Measurements from ENCODE around the gene MRTFA. TPM values are rescaled to one million over a fixed set of nuclear protein-coding genes. Genes with fewer than 3 reads are reported as not detected.

Gene MRTFA
- polyA plus RNA-seq, 1 of the 3 experiments (the other 2 are of a cell fraction), result 5.8 TPM

- WGBS (ENCODE audit: low lambda C conversion rate), result 96% methylated on average over 7 of the region's 7 CpGs
- Histone ChIP-seq H3F3A (replicated peaks; ENCODE audit: insufficient read depth) (no peaks in the 10 kb centered on the region), H3K27me3 (ENCODE audit: insufficient read depth) (no peaks in the 10 kb centered on the region), H2AFZ (ENCODE audit: low read depth) (no peak overlapping the region), H4K20me1 (ENCODE audit: insufficient read depth) (no peaks in the 10 kb centered on the region), H3K9ac (no peak overlapping the region), H3K9me3 (no peaks in the 10 kb centered on the region), H3K4me1 (ENCODE audit: control insufficient read depth in 1 of 2, insufficient read depth in 2 of 2, low read depth in 1 of 2, low read length in 1 of 2) (peaks cover 0 to under 1% of the 10 kb centered on the region in 2 experiments; a peak in 1 of 4 replicates), H3K9me2 (no peaks in the 10 kb centered on the region), H3K4me3 (ENCODE audit: low read depth in 2 of 2, low read length in 1 of 2) (no peak overlapping the region), H3K36me3 (replicated peaks in 1 of 2; ENCODE audit: control insufficient read depth in 1 of 2, insufficient read depth in 2 of 2, low read length in 1 of 2) (peaks cover 0 to 7% of the 10 kb centered on the region in 2 experiments), H3K27ac (ENCODE audit: low read depth in 2 of 2, low read length in 1 of 2) (no peak overlapping the region), H3K79me2 (ENCODE audit: insufficient read depth) (peaks cover 63% of the 10 kb centered on the region), H3K4me2 (no peak overlapping the region)
- POLR2A ChIA-PET, result no interaction called here
- DNase-seq, result no peak
- TF ChIP-seq, protein P1, sequence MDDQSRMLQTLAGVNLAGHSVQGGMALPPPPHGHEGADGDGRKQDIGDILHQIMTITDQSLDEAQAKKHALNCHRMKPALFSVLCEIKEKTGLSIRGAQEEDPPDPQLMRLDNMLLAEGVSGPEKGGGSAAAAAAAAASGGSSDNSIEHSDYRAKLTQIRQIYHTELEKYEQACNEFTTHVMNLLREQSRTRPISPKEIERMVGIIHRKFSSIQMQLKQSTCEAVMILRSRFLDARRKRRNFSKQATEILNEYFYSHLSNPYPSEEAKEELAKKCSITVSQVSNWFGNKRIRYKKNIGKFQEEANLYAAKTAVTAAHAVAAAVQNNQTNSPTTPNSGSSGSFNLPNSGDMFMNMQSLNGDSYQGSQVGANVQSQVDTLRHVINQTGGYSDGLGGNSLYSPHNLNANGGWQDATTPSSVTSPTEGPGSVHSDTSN (IDR thresholded peaks at IDR 0.05), result no peak
- no peak for TF ChIP-seq IRF3 (IDR thresholded peaks at IDR 0.05; ENCODE audit: low read depth, low read length)
- no peak for TF ChIP-seq GATA2 (CRISPR knock-in tag; IDR thresholded peaks at IDR 0.05)
- TF ChIP-seq SMC3 (IDR thresholded peaks at IDR 0.05; ENCODE audit: low read depth, low read length), result no peak
- no peak for TF ChIP-seq TEAD4 (IDR thresholded peaks at IDR 0.05; ENCODE audit: borderline replicate concordance, insufficient read depth)
- TF ChIP-seq RFX5 (IDR thresholded peaks at IDR 0.05; ENCODE audit: low read length), result no peak
- TF ChIP-seq RCOR1 (IDR thresholded peaks at IDR 0.05; ENCODE audit: low read length), result no peak
- TF ChIP-seq RXRA (IDR thresholded peaks at IDR 0.05; ENCODE audit: borderline replicate concordance, low read depth), result no peak
- TF ChIP-seq TCF12 (IDR thresholded peaks at IDR 0.05), result no peak
- no peak for TF ChIP-seq ELF1 (IDR thresholded peaks at IDR 0.05)
- TF ChIP-seq, protein P2, sequence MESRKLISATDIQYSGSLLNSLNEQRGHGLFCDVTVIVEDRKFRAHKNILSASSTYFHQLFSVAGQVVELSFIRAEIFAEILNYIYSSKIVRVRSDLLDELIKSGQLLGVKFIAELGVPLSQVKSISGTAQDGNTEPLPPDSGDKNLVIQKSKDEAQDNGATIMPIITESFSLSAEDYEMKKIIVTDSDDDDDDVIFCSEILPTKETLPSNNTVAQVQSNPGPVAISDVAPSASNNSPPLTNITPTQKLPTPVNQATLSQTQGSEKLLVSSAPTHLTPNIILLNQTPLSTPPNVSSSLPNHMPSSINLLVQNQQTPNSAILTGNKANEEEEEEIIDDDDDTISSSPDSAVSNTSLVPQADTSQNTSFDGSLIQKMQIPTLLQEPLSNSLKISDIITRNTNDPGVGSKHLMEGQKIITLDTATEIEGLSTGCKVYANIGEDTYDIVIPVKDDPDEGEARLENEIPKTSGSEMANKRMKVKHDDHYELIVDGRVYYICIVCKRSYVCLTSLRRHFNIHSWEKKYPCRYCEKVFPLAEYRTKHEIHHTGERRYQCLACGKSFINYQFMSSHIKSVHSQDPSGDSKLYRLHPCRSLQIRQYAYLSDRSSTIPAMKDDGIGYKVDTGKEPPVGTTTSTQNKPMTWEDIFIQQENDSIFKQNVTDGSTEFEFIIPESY (IDR thresholded peaks at IDR 0.05; ENCODE audit: borderline replicate concordance, low read depth), result no peak
- no peak for TF ChIP-seq EZH2phosphoT487 (IDR thresholded peaks at IDR 0.05; ENCODE audit: borderline replicate concordance, low read depth)
- no peak for TF ChIP-seq EP300 (IDR thresholded peaks at IDR 0.05; ENCODE audit: borderline replicate concordance in 1 of 2, low read depth in 1 of 2, low read length in 1 of 2)
- TF ChIP-seq JUND (IDR thresholded peaks at IDR 0.05), result no peak
- CTCF ChIA-PET, result no interaction called here
These were observed 192.2 kb downstream of the MRTFA start for GRCh38 chr22:40444178-40444831.

DNA sequence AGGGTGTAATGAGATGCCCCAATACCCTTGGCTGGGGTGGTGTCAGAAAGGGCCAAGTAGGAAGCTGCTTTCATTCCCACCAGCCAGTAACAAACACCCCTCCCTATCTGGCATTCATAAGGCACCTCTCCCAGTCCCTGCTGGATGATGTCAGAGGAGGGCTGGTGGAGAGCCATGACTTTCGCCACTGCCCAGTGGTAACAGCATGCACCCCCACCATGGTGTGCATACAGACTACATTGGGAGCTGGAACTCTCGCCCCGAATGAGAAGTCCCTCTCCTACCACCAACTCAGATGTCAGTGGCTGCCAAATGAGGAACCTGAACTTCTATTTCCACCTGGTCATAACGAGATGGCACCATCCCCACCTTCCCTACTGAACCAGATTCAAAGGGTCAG is 192.8 kb downstream of the MRTFA start:
- Histone ChIP-seq H3K9ac (no peak overlapping the region), H3K4me2 (no peak overlapping the region), H3K27me3 (ENCODE audit: insufficient read depth) (no peaks in the 10 kb centered on the region), H3K4me3 (ENCODE audit: low read depth in 2 of 2, low read length in 1 of 2) (no peak overlapping the region), H3F3A (replicated peaks; ENCODE audit: insufficient read depth) (no peaks in the 10 kb centered on the region), H3K9me2 (no peaks in the 10 kb centered on the region), H4K20me1 (ENCODE audit: insufficient read depth) (no peaks in the 10 kb centered on the region), H3K9me3 (no peaks in the 10 kb centered on the region), H3K36me3 (replicated peaks in 1 of 2; ENCODE audit: control insufficient read depth in 1 of 2, insufficient read depth in 2 of 2, low read length in 1 of 2) (peaks cover 0 to 7% of the 10 kb centered on the region in 2 experiments), H2AFZ (ENCODE audit: low read depth) (no peak overlapping the region), H3K4me1 (ENCODE audit: control insufficient read depth in 1 of 2, insufficient read depth in 2 of 2, low read depth in 1 of 2, low read length in 1 of 2) (no peaks in the 10 kb centered on the region), H3K79me2 (ENCODE audit: insufficient read depth) (peaks cover 58% of the 10 kb centered on the region), H3K27ac (ENCODE audit: low read depth in 2 of 2, low read length in 1 of 2) (no peak overlapping the region)
- WGBS (ENCODE audit: low lambda C conversion rate), result 97% methylated on average over 3 of the region's 4 CpGs
- ChIA-PET POLR2A (no interaction called here), CTCF (no interaction called here)
- DNase-seq, result no peak
- TF ChIP-seq RAD21 (IDR thresholded peaks at IDR 0.05; ENCODE audit: low read length) (no peak), SIN3A (IDR thresholded peaks at IDR 0.05; ENCODE audit: borderline replicate concordance, low read depth, low read length) (no peak), IRF3 (IDR thresholded peaks at IDR 0.05; ENCODE audit: low read depth, low read length) (no peak), TEAD4 (IDR thresholded peaks at IDR 0.05; ENCODE audit: borderline replicate concordance, insufficient read depth) (no peak), FOSL2 (IDR thresholded peaks at IDR 0.05; ENCODE audit: borderline replicate concordance, low read depth) (no peak), CHD2 (IDR thresholded peaks at IDR 0.05; ENCODE audit: low read length, partially characterized antibody) (no peak), POLR2AphosphoS5 (IDR thresholded peaks at IDR 0.05; ENCODE audit: low read depth, low read length) (no peak), RCOR1 (IDR thresholded peaks at IDR 0.05; ENCODE audit: low read length) (no peak), GABPA (IDR thresholded peaks at IDR 0.05; ENCODE audit: low read depth) (no peak), RFX5 (IDR thresholded peaks at IDR 0.05; ENCODE audit: low read length) (no peak), TCF12 (IDR thresholded peaks at IDR 0.05) (no peak), NFIC (IDR thresholded peaks at IDR 0.05; ENCODE audit: borderline replicate concordance) (no peak), TAF1 (IDR thresholded peaks at IDR 0.05; ENCODE audit: borderline replicate concordance, low read depth, low read length) (no peak)
- TF ChIP-seq, protein P3, sequence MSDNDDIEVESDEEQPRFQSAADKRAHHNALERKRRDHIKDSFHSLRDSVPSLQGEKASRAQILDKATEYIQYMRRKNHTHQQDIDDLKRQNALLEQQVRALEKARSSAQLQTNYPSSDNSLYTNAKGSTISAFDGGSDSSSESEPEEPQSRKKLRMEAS (IDR thresholded peaks at IDR 0.05; ENCODE audit: low read depth), result no peak

Measured in SK-N-SH (cell line).